CD4-positive, alpha-beta T cell (primary cell): ENCODE data around the gene PACSIN1. TPM values are rescaled to one million over a fixed set of nuclear protein-coding genes. Genes with fewer than 3 reads are reported as not detected.

Experiments
- ATAC-seq: fragments of 200-7000 bp; cut with Tn5 transposase; one replicate; pipeline ENCODE4 v1.10.0; 2022; ENCODE audit warnings: mild to moderate bottlenecking; ENCODE audit not compliant: poor library complexity
- CTCF ChIA-PET: fragments of 350-600 bp; sonication (Branson Sonifier 250); formaldehyde crosslinking; loops from one replicate; lab custom pipeline; 2021; ENCODE audit warnings: antibody characterized with exemption, inconsistent platforms; lab: Charles Lee
- POLR2A ChIA-PET: fragments of 350-600 bp; sonication (Branson Sonifier 250); formaldehyde crosslinking; loops from one replicate; lab custom pipeline; 2021; ENCODE audit warnings: antibody characterized with exemption, inconsistent platforms; lab: Charles Lee
- DNase-seq, 14 experiments: peaks; one replicate each; pipeline ENCODE4 v3.0.0-alpha.2; 2013 to 2020; ENCODE audit warnings: mixed read lengths in 2 of 14
- H3K27ac ChIP-seq, 2 donors: one replicate each; pipeline versions ENCODE4 v1.5.1 to v1.7.0; 2013; ENCODE audit warnings: low read length in 2 of 2, low read depth in 1 of 2, mild to moderate bottlenecking in 1 of 2
- H3K27me3 ChIP-seq, 2 experiments: 1 replicate in 1 of 2; 2 replicates in 1 of 2; pipeline versions ENCODE4 v1.6.1 to v1.7.0; 2013; ENCODE audit warnings: low read length in 2 of 2, control low read depth in 1 of 2, mild to moderate bottlenecking in 1 of 2, moderate library complexity in 1 of 2; ENCODE audit not compliant: insufficient read depth in 2 of 2, control insufficient read depth in 1 of 2
- H3K36me3 ChIP-seq: one replicate; pipeline ENCODE4 v1.6.1; 2013; ENCODE audit warnings: low read length, control low read depth; ENCODE audit not compliant: insufficient read depth
- H3K4me1 ChIP-seq: one replicate; pipeline ENCODE4 v1.6.1; 2013; ENCODE audit warnings: low read length, control low read depth; ENCODE audit not compliant: insufficient read depth
- H3K4me3 ChIP-seq: one replicate; pipeline ENCODE4 v1.5.1; 2013; ENCODE audit warnings: mild to moderate bottlenecking, low read length, moderate library complexity
- H3K9me3 ChIP-seq, 2 experiments: 1 replicate in 1 of 2; 2 replicates in 1 of 2; pipeline versions ENCODE4 v1.6.1 to v1.7.0; 2013; ENCODE audit warnings: low read length in 2 of 2, mild to moderate bottlenecking in 2 of 2, control low read depth in 1 of 2, moderate library complexity in 1 of 2; ENCODE audit not compliant: control insufficient read depth in 1 of 2, insufficient read depth in 1 of 2
- H3K27ac Mint-ChIP-seq: one replicate; pipeline ENCODE4 v1.8.0; 2020; ENCODE audit warnings: mixed read lengths
- H3K27me3 Mint-ChIP-seq: one replicate; pipeline ENCODE4 v1.8.0; 2021; ENCODE audit warnings: mixed read lengths
- H3K36me3 Mint-ChIP-seq: one replicate; pipeline ENCODE4 v1.8.0; 2021; ENCODE audit warnings: low read depth, mixed read lengths
- H3K4me1 Mint-ChIP-seq: one replicate; pipeline ENCODE4 v1.8.0; 2021; ENCODE audit warnings: low read depth, mixed read lengths
- H3K4me3 Mint-ChIP-seq: one replicate; pipeline ENCODE4 v1.8.0; 2020; ENCODE audit warnings: mild to moderate bottlenecking, mixed read lengths
- H3K9me3 Mint-ChIP-seq: one replicate; pipeline ENCODE4 v1.8.0; 2020; ENCODE audit warnings: mixed read lengths
- CTCF ChIP-seq: fragments of 200-600 bp; IDR thresholded peaks from one replicate; pipeline ENCODE4 v1.8.0; 2022; ENCODE audit warnings: antibody characterized with exemption, mild to moderate bottlenecking
- intact Hi-C, 2 experiments: fragments of 100-400 bp; cut with DNase I in 1 of 2; cut with micrococcal nuclease in 1 of 2; formaldehyde crosslinking; loops; one replicate each; pipeline versions ENCODE4 v1.15.1 to v1.9.0; 2023 to 2025; cut with DNase I, micrococcal nuclease
- total RNA-seq, 174 experiments: library from RNA in 2 of 174; stranded (reverse) in 2 of 174; gene quantifications; one replicate each; pipeline ENCODE4 v1.2.3 and lab custom pipeline; 2021 to 2026

The PACSIN1 gene
- total RNA-seq, 2 experiments from 2014 or later: 1.3 to 1.4 TPM

- no peak for DNase-seq
- no peak overlapping the region for H3K4me3 ChIP-seq
- Mint-ChIP-seq H3K9me3 (no peaks in the 10 kb centered on the region), H3K27me3 (no peaks in the 10 kb centered on the region), H3K4me3 (no peak overlapping the region), H3K36me3 (no peaks in the 10 kb centered on the region), H3K27ac (no peak overlapping the region), H3K4me1 (no peaks in the 10 kb centered on the region)
- no peak for ATAC-seq
- ChIA-PET POLR2A (no interaction called here), CTCF (no interaction called here)
- no peaks in the 10 kb centered on the region for H3K27me3 ChIP-seq
- no peaks in the 10 kb centered on the region for H3K9me3 ChIP-seq
- no peaks in the 10 kb centered on the region for H3K36me3 ChIP-seq
- H3K4me1 ChIP-seq: no peaks in the 10 kb centered on the region
- intact Hi-C loops: loop anchor here in 1 of 2 experiments (10.0 kb wide), 3 partner anchors 174 to 736 kb away; partner anchors contain the start of genes BLTP3A, ILRUN and LEMD2
- TF ChIP-seq CTCF: no peak
- no peak overlapping the region for H3K27ac ChIP-seq
These were observed 55.0 kb downstream of the PACSIN1 start for GRCh38 chr6:34520645-34521462.

GRCh38 chr6:34521463-34522285 is 55.8 kb downstream of the PACSIN1 start:
- Histone ChIP-seq H3K9me3 (no peaks in the 10 kb centered on the region), H3K27me3 (no peaks in the 10 kb centered on the region), H3K36me3 (no peaks in the 10 kb centered on the region), H3K4me3 (no peak overlapping the region), H3K27ac (no peak overlapping the region), H3K4me1 (peaks cover 7% of the 10 kb centered on the region)
- no peaks in the 10 kb centered on the region for H3K36me3 Mint-ChIP-seq
- ATAC-seq (no peak), DNase-seq (no peak)
- ChIA-PET POLR2A (no interaction called here), CTCF (no interaction called here)
- H3K4me1 Mint-ChIP-seq: no peaks in the 10 kb centered on the region
- H3K27me3 Mint-ChIP-seq: no peaks in the 10 kb centered on the region
- TF ChIP-seq CTCF: no peak
- no peak overlapping the region for H3K27ac Mint-ChIP-seq
- intact Hi-C loops: loop anchor here in 1 of 2 experiments (10.0 kb wide), 3 partner anchors 173 to 737 kb away; partner anchors contain the start of genes BLTP3A, ILRUN and LEMD2
- no peaks in the 10 kb centered on the region for H3K9me3 Mint-ChIP-seq
- no peak overlapping the region for H3K4me3 Mint-ChIP-seq

GRCh38 chr6:34522761-34523160 is 56.9 kb downstream of the PACSIN1 start:
- TF ChIP-seq CTCF: no peak
- intact Hi-C loops: loop anchor here in 1 of 2 experiments (10.0 kb wide), 3 partner anchors 172 to 738 kb away; partner anchors contain the start of genes BLTP3A, ILRUN and LEMD2
- Mint-ChIP-seq H3K36me3 (no peaks in the 10 kb centered on the region), H3K27me3 (no peaks in the 10 kb centered on the region), H3K4me1 (peaks cover 10% of the 10 kb centered on the region), H3K9me3 (no peaks in the 10 kb centered on the region), H3K4me3 (no peak overlapping the region), H3K27ac (no peak overlapping the region)
- ChIA-PET POLR2A (interaction anchor here (0.6 kb wide), 1 partner anchor 969 kb away, joined by 3 read pairs; no protein-coding TSS in a partner anchor), CTCF (no interaction called here)
- no peak overlapping the region for H3K4me3 ChIP-seq
- no peaks in the 10 kb centered on the region for H3K36me3 ChIP-seq
- H3K4me1 ChIP-seq: peaks cover 15% of the 10 kb centered on the region
- no peak for ATAC-seq
- H3K27ac ChIP-seq: no peak overlapping the region
- no peaks in the 10 kb centered on the region for H3K27me3 ChIP-seq
- no peak for DNase-seq
- no peaks in the 10 kb centered on the region for H3K9me3 ChIP-seq
